ENCODE data around the gene FCSK. TPM values are rescaled to one million over a fixed set of nuclear protein-coding genes. Genes with fewer than 3 reads are reported as not detected.

The FCSK gene
- total and polyA plus RNA-seq, 8 donors: 11.7 to 33.6 (median 15.2) TPM

GRCh38 chr16:70437017-70437581, 17.3 kb upstream of the FCSK start:
- H3K9me3 ChIP-seq: no peaks in the 10 kb centered on the region
- no peak overlapping the region for H3K27ac ChIP-seq
- 83 to 87% methylated on average over 5 of the region's 5 CpGs for WGBS, 2 donors
- FAIRE-seq (no peak), ATAC-seq (no peak), DNase-seq (no peak)
- intact Hi-C loops (cut with DNase I): no loop called here
- no peaks in the 10 kb centered on the region for H3K36me3 ChIP-seq
- peaks cover 0 to 4% (median 0%) of the 10 kb centered on the region in 3 donors for H3K4me1 ChIP-seq
- H3K4me3 ChIP-seq: no peak overlapping the region
- TF ChIP-seq CTCF (IDR thresholded peaks at IDR 0.05): no peak
- no peaks in the 10 kb centered on the region for H3K27me3 ChIP-seq

- no peak overlapping the region for H3K27ac ChIP-seq
- FAIRE-seq (no peak), ATAC-seq (no peak), DNase-seq (peak in 1 of 6 donors; percentile 33)
- no peak for TF ChIP-seq CTCF (IDR thresholded peaks at IDR 0.05)
- H3K4me1 ChIP-seq: peaks cover 0 to 4% (median 0%) of the 10 kb centered on the region in 3 donors
- 46 to 50% methylated on average over 21 to 22 of the region's 22 CpGs for WGBS, 2 donors
- no peaks in the 10 kb centered on the region for H3K27me3 ChIP-seq
- H3K9me3 ChIP-seq: no peaks in the 10 kb centered on the region
- peak overlapping the region; percentile 56 to 71 (median 68) for H3K4me3 ChIP-seq
- no peaks in the 10 kb centered on the region for H3K36me3 ChIP-seq
- intact Hi-C loops (cut with DNase I): no loop called here
Observed at GRCh38 chr16:70437582-70438557, 16.5 kb upstream of the FCSK start.

GRCh38 chr16:70438585-70438968, 15.8 kb upstream of the FCSK start:
- peak overlapping the region; percentile 56 to 71 (median 68) for H3K4me3 ChIP-seq
- H3K27me3 ChIP-seq: no peaks in the 10 kb centered on the region
- H3K27ac ChIP-seq: no peak overlapping the region
- intact Hi-C loops (cut with DNase I): no loop called here
- DNase-seq (peak in 4 of 6 donors; percentile 16 to 72 (median 48)), FAIRE-seq (no peak), ATAC-seq (peak in 2 of 4 donors; percentile 5 to 13)
- WGBS, 2 donors: 1 to 4% methylated on average over 15 to 39 of the region's 39 CpGs
- no peaks in the 10 kb centered on the region for H3K9me3 ChIP-seq
- TF ChIP-seq CTCF (IDR thresholded peaks at IDR 0.05): no peak
- H3K4me1 ChIP-seq: peaks cover 0 to 4% (median 0%) of the 10 kb centered on the region in 3 donors
- no peaks in the 10 kb centered on the region for H3K36me3 ChIP-seq

GRCh38 chr16:70438969-70439862, 15.2 kb upstream of the FCSK start, which contains the start of gene ST3GAL2:
Gene ST3GAL2, minus strand, starts transcription at chr16:70439100. Its CDS starts 40,570 bp downstream, at chr16:70398530.
- no peak for TF ChIP-seq CTCF (IDR thresholded peaks at IDR 0.05)
- DNase-seq (peak; percentile 89 to 96 (median 92)), FAIRE-seq (no peak), ATAC-seq (peak; percentile 98)
- Histone ChIP-seq H3K9me3 (no peaks in the 10 kb centered on the region), H3K4me3 (peak within 1 kb of the TSS; percentile 56 to 71 (median 68)), H3K27ac (peak within 1 kb of the TSS in 2 of 4 donors; percentile 6 to 36), H3K27me3 (no peaks in the 10 kb centered on the region), H3K36me3 (no peaks in the 10 kb centered on the region), H3K4me1 (peaks cover 0 to 4% (median 0%) of the 10 kb centered on the region in 3 donors)
- WGBS, 2 donors: 2 to 6% methylated on average over 46 to 86 of the region's 86 CpGs
- intact Hi-C loops (cut with DNase I): no loop called here
